Measurements from ENCODE around the gene HIP1.
"Not testable (repeated sequence)": the region's sequence is repeated elsewhere in the genome, so short reads cannot be mapped to it uniquely, and the experiment has no call there.

HIP1 gene

GRCh38 chr7:75716992-75717626, 21.6 kb downstream of the HIP1 start:
- DNase-seq (ENCODE audit: low read depth in 2 of 2): no peak

GRCh38 chr7:75715864-75716263, 22.9 kb downstream of the HIP1 start:
- no peak for DNase-seq (ENCODE audit: low read depth in 2 of 2)

- DNase-seq (ENCODE audit: low read depth in 2 of 2): no peak
Observed at GRCh38 chr7:75712517-75713361, 26.0 kb downstream of the HIP1 start.

GRCh38 chr7:75711656-75712514, 26.9 kb downstream of the HIP1 start:
- no peak for DNase-seq (ENCODE audit: low read depth in 2 of 2)

- DNase-seq (ENCODE audit: low read depth in 2 of 2): no peak
Observed at GRCh38 chr7:75711076-75711475, 27.7 kb downstream of the HIP1 start.

DNA sequence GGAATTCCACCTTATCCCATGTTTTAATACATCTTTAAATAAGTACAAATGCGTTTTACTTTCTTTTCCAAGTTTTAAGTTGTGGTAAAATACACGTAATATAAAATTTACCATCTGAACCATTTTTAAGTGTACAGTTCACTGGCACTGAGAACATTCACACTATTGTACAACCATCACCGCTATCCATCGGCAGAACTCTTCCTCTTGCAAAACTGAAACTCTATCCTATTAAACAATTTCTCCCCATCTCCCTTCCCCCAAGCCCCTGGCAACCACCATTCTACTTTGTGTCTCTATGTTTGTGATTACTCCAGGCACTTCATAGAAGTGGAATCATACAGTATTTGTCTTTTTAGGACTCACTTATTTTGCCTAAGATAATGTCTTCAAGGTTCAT, 33.8 kb downstream of the HIP1 start:
- no peak for DNase-seq (ENCODE audit: low read depth in 2 of 2)

DNA sequence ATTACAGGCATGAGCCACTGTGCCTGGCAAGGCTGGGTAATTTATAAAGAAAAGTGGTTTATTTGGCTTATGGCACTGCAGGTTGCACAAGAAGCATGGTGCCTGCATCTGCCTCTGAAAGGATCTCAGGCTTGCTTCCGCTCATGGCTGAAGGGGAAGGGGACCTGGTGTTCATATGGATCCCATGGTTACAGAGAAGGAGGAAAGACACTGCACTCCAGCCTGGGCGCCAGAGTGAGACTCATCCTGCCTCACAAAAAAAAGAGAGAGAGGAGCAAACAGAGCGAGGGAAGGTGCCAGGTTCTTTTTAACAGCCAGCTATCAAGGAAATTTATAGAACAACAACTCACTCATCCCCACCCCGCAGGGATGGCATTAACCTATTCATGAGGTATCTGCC, 36.2 kb downstream of the HIP1 start:
- no peak for DNase-seq (ENCODE audit: low read depth in 2 of 2)

DNA sequence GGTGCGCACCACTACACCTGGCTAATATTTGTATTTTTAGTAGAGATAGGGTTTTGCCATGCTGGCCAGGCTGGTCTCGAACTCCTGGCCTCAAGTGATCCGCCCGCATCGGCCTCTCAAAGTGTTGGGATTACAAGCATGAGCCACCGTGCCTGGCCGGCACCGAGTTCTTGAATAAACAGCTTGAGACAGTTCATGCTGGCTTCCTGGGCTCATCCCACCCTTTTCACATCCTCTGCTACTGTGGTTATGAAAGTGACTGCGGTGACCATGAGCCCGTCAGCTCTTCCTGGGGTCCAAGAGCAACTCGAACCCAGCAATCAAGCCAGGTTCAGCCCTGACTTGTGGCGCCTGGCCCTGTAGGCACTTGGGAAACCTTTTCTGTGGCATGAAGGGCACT, 38.7 kb downstream of the HIP1 start:
- DNase-seq (ENCODE audit: low read depth in 2 of 2): no peak

DNA sequence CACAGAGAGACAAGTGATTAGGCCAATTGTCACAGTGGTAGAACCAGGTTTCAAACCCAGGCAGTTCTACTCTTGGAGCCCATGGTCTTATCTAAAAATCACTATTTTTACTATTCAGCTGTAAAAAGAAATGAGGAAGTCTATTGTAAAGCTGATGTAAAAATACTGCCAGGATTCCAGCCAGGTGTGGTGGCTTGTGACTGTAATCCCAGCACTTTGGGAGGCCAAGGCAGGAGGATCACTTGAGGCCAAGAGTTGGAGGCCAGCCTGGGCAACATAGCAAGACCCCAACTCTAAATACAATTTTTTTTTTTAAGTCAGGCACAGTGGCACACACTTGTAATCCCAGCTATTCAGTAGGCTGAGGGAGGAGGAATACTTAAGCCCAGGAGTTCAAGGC, 40.4 kb downstream of the HIP1 start:
- DNase-seq (ENCODE audit: low read depth in 2 of 2): no peak

DNA sequence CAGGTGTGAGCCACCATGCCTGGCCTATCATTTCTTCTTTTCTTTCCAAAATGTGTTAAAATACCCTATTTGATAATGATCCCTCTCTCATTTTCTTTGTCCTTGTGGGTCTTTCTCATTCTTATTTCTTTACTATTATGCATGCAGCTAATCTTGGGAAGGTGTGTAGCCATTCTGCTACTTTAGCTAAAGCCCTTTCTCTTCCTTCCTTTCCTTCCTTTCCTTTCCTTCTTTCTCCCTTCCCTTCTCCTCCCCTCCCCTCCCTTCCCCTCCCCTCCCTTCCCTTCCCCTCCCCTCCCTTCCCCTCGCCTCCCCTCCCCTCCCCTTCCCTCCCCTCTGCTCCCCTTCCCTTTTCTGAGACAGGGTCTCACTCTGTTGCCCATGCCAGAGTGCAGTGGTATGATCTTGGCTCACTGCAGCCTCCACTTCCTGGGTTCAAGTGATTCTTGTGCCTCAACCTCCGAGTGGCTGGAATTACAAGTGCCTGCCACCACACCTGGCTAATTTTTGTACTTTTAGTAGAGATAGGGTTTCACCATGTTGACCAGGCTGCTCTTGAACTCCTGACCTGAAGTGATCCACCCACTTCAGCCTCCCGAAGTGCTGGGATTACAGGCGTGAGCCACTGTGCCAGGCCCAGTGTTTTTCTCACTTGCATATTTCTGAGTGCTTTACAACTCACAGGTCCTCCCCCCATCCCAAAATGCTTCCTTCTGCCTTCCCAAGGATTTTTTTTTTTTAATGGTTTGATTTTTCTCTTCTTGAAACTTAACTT, 42.3 kb downstream of the HIP1 start:
- no peak for DNase-seq (ENCODE audit: low read depth in 2 of 2)

DNA sequence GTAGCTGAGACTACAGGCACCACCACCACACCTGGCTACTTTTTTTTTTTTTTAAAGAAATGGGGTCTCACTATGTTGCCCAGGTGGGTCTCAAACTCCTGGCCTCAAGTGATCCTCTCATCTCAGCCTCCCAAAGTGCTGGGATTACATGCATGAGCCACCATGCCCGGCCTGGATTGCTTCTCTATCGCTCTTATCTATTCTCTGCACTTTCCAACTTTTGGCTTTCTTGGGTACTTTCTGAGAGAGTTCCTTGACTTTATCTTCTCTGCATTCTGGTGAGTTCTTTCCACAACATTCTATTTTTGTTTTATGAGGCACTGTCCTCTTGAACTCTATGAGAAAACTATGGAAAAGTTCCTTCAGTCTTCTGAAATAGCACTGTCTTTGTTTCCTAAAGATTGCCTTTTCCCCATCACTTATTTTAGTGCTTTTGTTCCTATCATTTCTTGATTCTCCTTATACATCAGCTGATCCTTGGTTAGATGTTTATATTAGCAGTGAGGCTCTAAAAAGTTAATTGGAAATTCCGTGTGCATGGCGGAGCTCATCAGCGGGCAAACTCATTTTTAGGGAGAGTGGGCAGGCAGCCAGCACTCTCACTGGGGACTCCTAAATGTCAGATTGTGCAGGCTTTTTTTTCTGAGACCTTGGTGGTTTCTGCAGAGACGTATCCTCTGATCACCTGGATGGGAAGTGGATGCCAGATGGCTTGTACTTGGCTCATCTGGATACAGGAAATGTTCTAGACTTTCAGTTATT, 43.9 kb downstream of the HIP1 start:
- no peak for DNase-seq (ENCODE audit: low read depth in 2 of 2)

GRCh38 chr7:75693668-75694067, 45.1 kb downstream of the HIP1 start:
- not testable (repeated sequence) for DNase-seq (ENCODE audit: low read depth in 2 of 2)

GRCh38 chr7:75691793-75692543, 46.8 kb downstream of the HIP1 start:
- DNase-seq (ENCODE audit: low read depth in 2 of 2): no peak

DNA sequence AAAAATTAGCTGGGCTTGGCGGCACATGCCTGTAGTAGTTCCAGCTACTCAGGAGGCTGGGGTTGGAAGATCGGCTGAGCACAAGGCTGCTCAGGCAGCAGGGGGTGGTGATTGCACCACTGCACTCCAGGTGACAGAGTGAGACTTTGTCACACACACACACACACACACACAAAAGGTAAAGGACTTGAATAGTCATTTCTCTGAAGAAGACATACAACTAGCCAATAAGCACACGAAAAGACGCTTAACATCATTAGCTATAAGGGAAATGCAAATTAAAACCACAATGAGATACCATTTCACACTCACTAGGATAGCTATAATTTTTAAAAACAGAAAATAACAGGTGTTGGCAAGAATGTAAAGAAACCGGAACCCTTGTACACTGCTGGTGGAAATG, 48.6 kb downstream of the HIP1 start:
- no peak for DNase-seq (ENCODE audit: low read depth in 2 of 2)

GRCh38 chr7:75689246-75690099, 49.3 kb downstream of the HIP1 start:
- no peak for DNase-seq (ENCODE audit: low read depth in 2 of 2)

DNA sequence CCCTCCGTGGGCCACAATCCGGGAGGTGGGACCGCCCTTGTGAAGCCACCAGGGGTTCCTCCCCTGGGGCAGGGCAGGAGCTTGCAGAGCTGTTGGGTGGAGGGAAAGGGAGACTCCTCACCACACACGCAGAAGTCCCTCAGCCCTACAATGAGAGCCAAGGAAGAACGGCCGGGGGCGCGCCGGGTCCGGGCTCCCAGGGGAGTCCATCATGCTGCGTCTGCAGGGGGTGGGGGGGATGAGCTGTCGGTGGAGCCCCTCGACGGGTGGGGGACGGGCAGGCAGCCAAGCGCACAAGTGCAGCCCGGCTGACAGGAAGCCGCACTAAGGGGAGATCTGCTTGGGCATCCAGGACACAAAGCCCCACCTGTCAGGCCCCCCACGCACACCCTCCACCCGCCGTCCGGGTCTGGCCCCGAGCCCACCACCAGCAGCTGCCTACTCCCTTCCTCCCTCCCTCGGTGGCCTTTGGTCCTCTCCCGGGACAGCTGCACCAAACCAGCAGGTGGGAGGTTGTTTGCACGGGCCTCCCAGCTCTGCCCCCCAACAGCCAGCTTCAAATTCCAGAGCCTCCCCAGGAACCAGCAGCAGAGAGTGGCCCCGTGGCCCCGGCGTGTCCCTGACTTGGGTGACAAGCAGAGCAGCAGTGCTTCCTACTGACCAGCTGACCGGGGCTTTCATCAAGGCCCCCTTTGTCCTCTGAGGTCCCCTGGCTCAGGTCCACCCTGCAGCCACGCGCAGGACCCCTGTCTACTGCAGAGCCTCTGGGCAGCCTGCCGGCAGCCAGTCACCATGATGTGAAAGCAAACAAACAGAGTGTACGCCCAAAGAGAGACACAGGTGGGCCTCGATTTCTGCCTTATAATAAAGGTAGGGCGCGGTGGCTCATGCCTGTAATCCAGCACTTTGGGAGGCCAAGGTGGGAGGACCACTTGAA, 50.3 kb downstream of the HIP1 start:
- DNase-seq (ENCODE audit: low read depth in 2 of 2): no peak

DNA sequence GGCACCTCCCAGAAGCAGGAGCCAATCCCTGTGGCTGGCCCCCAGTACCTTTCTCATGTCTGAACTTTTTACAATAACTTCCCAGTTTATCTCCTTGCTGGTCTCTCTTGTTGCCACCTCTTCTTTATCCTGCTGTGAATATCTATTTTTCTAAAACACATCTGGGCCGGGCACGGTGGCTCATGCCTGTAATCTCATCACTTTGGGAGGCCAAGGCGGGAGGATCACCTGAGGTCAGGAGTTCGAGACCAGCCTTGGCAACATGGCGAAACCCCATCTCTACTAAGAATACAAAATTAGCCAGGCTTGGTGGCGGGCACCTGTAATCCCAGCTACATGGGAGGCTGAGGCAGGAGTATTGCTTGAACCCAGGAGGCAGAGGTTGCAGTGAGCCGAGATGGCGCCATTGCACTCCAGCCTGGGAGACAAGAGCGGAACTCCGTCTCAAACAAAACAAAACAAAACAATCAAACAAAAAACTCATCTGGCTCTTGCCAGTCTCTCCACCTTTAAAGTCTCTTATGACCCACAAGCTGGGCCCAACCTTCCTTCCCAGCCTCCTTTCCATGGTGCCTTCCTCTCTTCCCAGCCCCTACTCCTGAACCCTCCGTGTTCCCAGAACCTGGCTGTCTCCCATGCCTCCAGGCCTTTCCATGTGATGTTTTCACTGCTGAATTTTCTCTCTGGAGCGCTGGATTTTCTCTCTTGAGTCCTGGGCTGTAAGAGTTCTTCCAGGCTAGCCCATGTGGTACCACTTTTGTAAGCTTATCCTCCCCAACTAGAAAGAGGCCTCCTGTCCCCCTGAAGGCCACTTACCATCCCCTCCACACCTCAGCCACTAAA, 51.3 kb downstream of the HIP1 start:
- DNase-seq (ENCODE audit: low read depth in 2 of 2): no peak

Data from stimulated activated CD4-positive, alpha-beta T cell treated with anti-CD3 and anti-CD28 coated beads, Interleukin-15, amount 100 ng/mL, for 48 hours (primary cell).